Choroid plexus epithelial cell (primary cell): ENCODE data around the gene CDHR2.

Source experiments
- DNase-seq: peaks from one replicate; pipeline ENCODE4 v3.0.0-alpha.2; 2010; ENCODE audit warnings: low read depth
- H3K4me3 ChIP-seq: 2 replicates; pipeline ENCODE4 v1.5.1; 2011; ENCODE audit warnings: low read depth, mild to moderate bottlenecking, control low read depth, low read length, moderate library complexity
- TF ChIP-seq, protein P1 (sequence below): conservative IDR thresholded peaks from 2 replicates; pipeline ENCODE4 v1.5.1; 2011; ENCODE audit warnings: low read depth, mild to moderate bottlenecking, control low read depth, inconsistent platforms, low read length, moderate library complexity

CDHR2 gene

DNA sequence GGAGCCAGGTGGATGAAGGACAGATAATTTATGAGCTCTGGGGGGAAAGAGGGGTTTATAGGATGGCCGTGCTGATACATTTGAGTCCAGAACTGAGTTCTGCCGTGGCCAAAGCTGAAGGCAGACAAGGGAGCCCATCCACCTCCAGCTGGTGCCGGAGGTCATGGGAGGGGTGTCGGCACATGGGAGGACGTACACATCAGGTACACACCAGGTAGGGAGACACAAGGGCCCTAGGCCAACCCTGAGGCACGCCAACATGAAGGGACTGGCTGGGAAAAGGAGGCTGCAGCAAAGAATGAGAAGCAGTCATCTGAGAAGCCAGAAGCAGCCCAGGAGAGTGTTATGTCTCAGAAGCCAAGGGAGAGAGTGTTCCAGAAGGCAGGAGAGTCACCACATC lies 62.9 kb downstream of the CDHR2 start:
- TF ChIP-seq, protein P1, sequence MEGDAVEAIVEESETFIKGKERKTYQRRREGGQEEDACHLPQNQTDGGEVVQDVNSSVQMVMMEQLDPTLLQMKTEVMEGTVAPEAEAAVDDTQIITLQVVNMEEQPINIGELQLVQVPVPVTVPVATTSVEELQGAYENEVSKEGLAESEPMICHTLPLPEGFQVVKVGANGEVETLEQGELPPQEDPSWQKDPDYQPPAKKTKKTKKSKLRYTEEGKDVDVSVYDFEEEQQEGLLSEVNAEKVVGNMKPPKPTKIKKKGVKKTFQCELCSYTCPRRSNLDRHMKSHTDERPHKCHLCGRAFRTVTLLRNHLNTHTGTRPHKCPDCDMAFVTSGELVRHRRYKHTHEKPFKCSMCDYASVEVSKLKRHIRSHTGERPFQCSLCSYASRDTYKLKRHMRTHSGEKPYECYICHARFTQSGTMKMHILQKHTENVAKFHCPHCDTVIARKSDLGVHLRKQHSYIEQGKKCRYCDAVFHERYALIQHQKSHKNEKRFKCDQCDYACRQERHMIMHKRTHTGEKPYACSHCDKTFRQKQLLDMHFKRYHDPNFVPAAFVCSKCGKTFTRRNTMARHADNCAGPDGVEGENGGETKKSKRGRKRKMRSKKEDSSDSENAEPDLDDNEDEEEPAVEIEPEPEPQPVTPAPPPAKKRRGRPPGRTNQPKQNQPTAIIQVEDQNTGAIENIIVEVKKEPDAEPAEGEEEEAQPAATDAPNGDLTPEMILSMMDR, result no peak
- H3K4me3 ChIP-seq, result no peak overlapping the region
- no peak for DNase-seq

- TF ChIP-seq, protein P1, result no peak
Measured at GRCh38 chr5:176612855-176613254, 63.7 kb downstream of the CDHR2 start.

DNA sequence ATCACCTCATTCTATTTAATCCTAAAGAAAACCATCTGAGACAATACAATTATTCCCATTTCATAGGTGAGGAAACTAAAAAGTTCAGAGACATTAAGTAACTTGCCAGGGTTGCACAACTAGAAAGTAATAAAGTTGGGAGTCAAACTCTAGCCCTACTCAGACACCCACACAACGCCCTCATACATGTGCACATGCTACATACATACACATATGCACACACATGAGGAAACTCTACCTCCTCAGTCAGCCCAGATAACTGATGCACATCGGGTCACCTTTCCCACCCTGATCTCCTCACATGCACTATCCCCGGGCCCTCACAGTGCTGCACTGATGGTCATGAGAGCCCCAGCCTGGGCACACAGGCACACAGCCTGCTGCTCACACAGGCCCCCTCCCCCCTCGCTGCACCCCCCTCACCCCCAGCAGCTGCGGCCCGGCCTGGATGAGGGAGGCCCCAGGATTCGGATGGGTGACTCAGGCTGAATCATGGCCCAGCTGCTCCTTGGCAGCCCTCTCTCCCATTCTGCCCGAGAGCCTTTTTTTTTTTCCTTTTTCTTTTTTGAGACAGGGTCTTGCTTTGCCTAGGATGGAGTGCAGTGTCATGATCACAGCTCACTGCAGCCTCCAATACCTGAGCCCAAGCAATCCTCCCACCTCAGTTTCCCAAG lies 65.8 kb downstream of the CDHR2 start:
- DNase-seq, result peak; percentile 68

More at GRCh38 chr5:176612855-176613254, 63.7 kb downstream of the CDHR2 start:
- no peak for DNase-seq
- no peak overlapping the region for H3K4me3 ChIP-seq

GRCh38 chr5:176616511-176616910 lies 67.4 kb downstream of the CDHR2 start:
- DNase-seq, result no peak
- H3K4me3 ChIP-seq, result no peak overlapping the region
- TF ChIP-seq, protein P1, result no peak

More for the DNA sequence above, 65.8 kb downstream of the CDHR2 start:
- no peak overlapping the region for H3K4me3 ChIP-seq
- TF ChIP-seq, protein P1, result no peak

DNA sequence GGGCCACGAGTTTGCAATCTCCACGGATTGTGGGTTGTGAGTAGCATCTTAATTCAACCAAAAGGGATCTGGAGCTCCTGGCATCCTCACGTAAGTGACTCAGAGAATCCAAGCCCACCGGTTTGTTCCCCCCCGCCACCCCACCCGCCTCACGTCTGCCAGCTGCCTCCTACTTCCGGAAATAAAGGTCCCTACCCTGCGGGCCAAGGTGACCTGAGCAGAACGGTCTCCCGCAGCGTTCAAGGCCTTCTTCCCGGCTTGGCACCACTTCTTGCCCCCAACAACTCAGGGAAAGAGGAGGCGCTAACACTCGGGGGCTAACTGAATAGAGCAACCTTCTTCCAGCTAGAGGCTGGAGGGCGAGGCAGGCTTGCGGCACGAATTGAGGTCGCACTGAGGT lies 69.6 kb downstream of the CDHR2 start:
- TF ChIP-seq, protein P1, result no peak
- no peak for DNase-seq
- H3K4me3 ChIP-seq, result no peak overlapping the region

- DNase-seq, result peak; percentile 92
- TF ChIP-seq, protein P1, result peak; percentile 64
- no peak overlapping the region for H3K4me3 ChIP-seq
Measured at GRCh38 chr5:176619203-176619568, 70.0 kb downstream of the CDHR2 start.
